Stimulated activated CD8-positive, alpha-beta memory T cell treated with anti-CD3 and anti-CD28 coated beads, Interleukin-12 subunit alpha, Interleukin-12 subunit beta, amount 100 ng/mL, for 4 hours (primary cell): ENCODE measurements around the gene SULT1A2.
"Not testable (repeated sequence)": the region's sequence is repeated elsewhere in the genome, so short reads cannot be mapped to it uniquely, and the experiment has no call there.

Experiments
- DNase-seq: peaks from one replicate; pipeline ENCODE4 v3.0.0-alpha.2; 2020; ENCODE audit warnings: low read depth

SULT1A2 gene

DNA sequence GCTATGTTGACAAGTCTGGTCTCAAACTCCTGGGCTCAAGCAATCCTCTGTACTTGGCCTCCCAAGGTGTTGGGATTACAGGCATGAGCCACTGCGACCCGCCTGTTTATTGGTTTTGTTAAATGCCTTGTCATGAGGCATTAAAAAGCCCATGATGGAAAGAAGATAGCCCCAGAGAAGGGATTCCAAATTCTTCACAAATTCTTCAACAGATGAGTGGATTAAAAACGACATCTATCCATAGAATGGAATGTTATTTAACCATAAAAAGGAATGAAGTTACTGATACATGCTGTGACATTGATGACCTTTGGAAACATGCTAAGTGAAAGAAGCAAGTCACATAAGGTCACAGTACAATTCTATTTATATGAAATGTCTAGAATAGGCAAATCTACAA lies 38.4 kb downstream of the SULT1A2 start:
- no peak for DNase-seq

DNA sequence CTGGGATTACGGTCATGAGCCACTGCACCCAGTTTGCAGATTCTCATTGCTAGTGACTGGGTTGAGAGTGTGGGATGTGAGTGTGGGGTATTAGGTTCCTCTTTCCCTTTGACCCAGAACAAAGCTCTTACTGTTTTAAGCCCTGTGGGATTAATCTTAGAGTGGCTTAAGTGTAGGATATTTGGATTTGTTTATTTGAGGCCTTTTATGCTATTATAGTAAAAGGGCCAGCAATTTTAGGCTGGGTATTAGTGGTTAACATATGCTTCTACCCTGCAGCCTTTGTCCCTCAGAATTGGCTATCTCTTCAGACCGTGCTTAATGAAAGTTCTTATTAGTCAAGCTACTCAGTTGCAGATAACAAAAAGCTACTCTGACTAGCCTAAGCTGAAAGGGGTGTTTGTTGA lies 39.9 kb downstream of the SULT1A2 start:
- no peak for DNase-seq

DNA sequence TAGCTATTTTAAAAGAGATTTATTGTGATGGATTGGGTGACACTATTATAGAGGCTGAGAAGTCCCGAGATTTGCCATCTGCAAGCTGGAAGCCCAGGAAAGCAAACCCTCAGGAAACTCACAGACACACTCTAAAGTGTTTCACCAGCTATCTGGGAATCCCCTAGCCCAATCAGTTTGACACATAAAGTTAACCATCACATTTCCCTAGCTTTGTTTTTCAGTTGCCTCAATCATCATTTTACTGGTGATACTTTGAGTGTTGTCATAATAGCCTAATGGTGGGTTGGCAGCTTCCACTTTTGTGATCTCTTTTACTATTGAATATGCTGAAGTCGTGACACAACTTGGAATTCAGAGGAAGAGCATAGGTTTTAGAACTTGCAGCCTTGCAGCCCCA lies 41.3 kb downstream of the SULT1A2 start:
- DNase-seq, result no peak

DNA sequence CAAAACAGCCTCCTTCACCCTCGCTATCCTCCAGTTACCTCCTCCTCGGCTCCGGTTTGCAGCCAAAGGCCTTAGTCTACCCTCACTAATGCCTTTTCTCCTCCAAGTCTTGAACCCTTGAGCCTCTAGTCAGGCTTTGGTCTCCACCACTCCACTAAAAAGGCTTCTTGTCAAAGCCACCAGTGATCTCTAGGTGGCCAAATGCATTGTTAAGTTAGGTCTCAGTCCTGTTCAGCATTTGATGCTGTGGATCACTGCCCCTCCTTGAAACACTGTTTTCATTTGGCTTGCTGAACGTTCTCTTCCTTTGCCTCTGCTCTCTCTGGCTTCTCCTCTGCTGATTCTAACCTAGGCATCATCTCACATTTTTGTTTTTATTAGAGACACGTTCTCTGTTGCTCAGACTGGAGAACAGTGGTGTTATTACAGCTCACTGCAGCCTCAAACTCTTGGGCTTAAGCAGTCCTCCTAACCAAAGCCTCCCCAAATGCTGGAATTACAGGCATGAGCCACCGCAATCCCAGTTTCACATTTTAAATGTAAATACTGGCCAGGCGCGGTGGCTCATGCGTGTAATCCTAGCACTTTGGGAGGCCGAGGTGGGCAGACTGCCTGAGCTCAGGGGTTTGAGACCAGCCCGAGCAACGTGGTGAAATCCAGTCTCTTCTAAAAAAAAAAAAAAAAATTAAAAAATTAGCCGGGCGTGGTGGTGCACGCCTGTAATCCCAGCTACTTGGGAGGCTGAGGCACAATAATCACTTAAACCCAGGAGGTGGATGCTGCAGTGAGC lies 42.0 kb downstream of the SULT1A2 start:
- DNase-seq, result no peak

DNA sequence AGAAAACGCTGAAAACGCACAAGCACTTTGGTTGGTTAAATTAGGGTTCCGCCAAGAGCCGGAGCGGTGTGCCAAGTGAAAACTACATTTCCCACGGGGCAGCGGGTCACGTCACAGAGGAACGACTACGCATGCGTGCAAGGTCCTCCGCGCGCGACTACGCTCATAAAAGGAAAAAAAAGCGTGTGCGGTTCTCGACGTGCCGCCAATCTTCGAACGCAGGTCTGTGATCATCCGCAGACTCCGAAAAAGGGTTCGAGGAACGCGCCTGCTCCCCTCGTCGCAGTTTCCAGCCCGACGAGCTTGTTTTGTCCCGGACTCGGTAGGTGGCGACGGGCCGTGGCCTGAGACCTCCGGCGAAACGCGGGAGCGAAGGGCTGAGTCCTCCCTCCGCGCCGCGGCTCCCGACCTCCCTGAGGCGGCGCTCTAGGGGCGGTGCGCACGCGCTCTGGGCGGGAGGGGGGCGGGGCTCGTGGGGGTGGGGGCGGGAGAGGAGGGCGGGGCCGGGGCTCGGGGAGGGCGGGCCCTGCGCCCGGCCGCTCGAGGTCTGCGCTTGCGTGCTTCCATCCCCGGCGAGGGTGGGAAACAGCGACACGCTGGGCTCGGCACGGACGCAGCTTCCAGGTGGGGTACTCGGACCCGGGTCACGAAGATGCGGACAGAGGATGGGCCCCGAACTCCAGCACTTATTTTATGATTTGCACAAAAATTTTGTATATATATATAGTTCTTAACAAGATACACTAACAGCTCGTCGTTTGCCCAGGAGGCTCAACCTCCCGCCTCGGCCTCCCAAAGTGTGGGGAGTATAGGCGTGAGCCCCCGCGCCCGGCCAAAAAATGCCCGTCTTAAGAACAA lies 42.8 kb downstream of the SULT1A2 start, which contains the start of gene SGF29:
TSS of gene SGF29 (plus strand) at position 145 of the 858 bp plus-strand sequence. CDS start 27,150 bp downstream, outside the sequence.
- DNase-seq, result peak; percentile 83

DNA sequence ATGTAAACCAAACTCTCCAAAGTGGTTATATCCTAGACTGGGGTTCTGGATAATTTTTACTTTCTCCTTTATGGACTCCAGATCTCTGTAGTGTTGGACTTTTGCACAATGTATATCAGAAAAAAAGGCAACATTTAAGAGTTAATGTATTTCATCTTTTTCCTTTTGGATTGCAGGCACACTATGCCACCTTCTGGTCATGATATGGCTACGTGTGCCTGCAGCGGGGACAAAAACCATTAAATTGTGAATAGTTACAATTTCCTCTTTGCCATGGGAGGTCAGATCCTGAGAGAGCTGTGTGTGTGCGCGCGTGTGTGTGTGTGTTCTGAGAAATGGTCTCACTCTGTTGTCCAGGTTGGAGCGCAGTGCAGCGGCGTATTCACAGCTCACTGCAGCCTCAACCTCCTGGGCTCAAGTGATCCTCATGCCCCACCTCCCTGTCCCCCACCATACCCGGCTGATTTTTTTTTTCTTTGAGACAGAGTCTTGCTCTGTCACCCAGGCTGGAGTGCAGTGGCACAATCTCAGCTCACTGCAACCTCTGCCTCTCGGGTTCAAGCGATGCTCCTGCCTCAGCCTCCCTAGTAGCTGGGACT lies 47.5 kb downstream of the SULT1A2 start:
- no peak for DNase-seq

DNA sequence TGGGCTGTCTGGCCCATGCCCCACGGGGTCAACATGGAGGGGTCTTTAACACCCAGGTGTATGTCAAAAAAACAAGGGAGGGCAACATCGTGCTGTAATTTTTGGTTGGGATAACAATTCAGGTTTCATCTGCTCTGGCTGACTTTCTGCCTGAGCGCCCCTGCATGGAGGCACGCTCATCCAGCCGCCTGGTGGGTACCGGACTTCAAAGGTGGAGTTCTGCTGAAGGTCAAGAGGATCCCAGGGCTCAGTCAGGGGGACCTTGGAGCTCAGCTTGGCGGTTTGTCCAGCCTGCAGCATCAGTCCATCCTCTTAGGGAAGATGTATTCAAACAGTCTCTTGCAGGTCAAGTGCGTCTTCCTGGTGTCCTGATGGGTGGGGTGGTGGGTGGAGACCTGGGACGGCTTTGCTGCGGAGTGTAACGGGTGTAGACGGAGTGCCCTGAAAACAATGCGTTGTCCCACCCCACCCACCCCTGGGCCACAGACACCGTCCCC lies 48.5 kb downstream of the SULT1A2 start:
- no peak for DNase-seq

DNA sequence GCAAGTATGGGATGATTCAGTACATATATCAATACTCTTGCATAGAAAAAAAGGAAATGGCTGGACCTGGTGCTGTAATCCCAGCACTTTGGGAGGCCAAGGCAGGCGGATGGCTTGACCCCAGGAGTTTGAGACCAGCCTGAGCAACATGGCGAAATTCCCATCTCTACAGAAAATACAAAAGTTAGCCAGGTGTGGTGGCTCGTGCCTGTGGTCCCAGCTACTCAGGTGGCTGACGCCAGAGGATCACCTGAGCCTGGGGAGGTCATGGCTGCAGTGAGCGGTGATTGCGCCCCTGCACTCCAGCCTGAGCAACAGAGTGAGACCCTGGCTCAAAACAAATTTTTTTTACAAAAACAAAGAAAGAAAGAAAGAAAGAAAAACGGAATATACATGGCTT lies 50.2 kb downstream of the SULT1A2 start:
- no peak for DNase-seq

DNA sequence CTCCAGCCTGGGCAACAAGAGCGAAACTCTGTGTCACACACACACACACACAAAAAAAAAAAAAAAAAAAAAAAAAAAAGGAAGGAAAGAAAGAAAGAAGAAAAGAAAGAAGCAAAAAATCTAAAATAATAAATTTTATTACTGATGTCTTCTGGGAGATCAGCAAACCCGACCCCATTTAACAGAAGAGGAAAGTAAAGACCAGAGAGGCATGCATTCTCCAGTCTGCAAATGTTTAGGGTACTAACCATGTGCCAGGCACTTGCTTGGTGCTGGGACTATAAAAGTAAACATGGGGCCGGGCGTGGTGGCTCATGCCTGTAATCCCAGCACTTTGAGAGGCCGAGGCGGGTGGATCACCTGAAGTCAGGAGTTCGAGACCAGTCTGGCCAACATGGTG lies 50.9 kb downstream of the SULT1A2 start:
- DNase-seq, result not testable (repeated sequence)

DNA sequence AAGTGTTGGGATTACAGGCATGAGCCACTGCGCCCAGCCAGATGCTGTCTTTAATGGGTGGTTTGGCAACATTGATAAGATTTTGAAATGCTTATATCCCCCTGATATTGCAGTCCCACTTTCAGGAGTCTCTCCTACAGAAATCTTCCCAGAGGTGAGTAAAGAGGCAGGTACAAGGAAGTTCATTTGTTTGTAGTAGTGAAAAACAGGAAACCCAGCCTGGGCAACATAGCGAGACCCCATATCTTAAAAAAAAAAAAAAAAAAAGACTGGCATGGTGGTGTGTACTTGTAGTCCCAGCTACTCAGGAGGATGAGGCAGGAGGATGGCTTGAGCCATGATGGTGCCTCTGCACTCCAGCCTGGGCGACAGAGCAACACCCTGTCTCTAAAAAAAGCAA lies 51.9 kb downstream of the SULT1A2 start:
- no peak for DNase-seq

DNA sequence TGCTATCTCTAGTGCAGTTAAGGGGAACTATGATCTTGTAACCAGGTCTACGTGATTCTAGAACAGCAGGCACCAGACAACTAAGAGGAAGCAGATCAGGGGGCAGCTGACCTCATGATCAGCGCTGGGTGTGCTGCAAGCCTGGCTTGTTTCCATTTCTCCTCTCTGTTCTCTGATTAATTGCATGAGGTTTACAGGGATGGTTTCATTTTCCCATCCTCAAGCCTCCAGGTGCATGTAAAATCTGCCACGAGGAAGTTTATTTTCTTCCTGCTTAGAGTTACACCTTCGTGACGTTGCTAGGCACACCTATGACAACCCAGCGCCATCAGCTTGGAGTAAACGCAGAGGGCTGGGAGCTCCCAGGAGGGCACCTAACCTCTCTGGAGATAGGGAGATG lies 53.8 kb downstream of the SULT1A2 start:
- DNase-seq, result no peak

DNA sequence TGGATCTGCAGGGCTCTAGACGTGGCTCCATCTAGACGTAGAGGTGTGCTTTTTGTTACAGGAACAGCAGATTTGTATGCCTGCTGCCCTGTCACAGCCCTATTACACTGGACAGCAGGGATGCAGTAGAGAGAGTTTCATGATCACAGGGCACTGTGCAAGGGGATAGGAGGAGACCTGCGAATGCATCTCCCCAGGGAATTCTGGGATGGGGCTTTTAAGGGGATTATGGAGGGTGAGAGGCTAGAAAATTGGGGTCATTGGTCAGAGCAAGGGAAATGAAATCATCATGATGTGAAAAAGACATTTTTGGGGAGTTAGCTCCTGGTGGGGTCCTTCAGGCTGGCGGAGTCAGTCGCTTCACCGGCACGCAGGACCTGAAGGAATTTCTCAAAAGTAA lies 54.2 kb downstream of the SULT1A2 start:
- no peak for DNase-seq
